ENCODE measurements around the gene GPR141. TPM values are rescaled to one million over a fixed set of nuclear protein-coding genes. Genes with fewer than 3 reads are reported as not detected.

GPR141 gene
- total and polyA plus RNA-seq, 3 experiments from 2014 or later = 1.1 TPM; not detected in 2

GRCh38 chr7:37709631-37710509 is 26.3 kb downstream of the GPR141 start:
- H3K4me3 ChIP-seq (ENCODE audit: low read length) = no peak overlapping the region
- no peaks in the 10 kb centered on the region for H3K27me3 ChIP-seq (ENCODE audit: insufficient read depth, low read length, poor library complexity, severe bottlenecking)
- Mint-ChIP-seq H3K4me1 (no peaks in the 10 kb centered on the region), H3K36me3 (no peaks in the 10 kb centered on the region), H3K4me3 (no peak overlapping the region), H3K27me3 (peaks cover 0 to 14% of the 10 kb centered on the region in 2 donors), H3K9me3 (no peaks in the 10 kb centered on the region), H3K27ac (no peak overlapping the region)
- ChIA-PET POLR2A (no interaction called here), CTCF (no interaction called here)
- H3K9me3 ChIP-seq (ENCODE audit: low read length) = no peaks in the 10 kb centered on the region
- no peak for DNase-seq
- H3K4me1 ChIP-seq (ENCODE audit: insufficient read depth, low read length) = no peaks in the 10 kb centered on the region
- H3K27ac ChIP-seq (ENCODE audit: low read depth, low read length) = no peak overlapping the region
- H3K36me3 ChIP-seq (ENCODE audit: insufficient read depth, low read length) = no peaks in the 10 kb centered on the region

- Histone ChIP-seq H3K27ac (ENCODE audit: low read depth, low read length) (no peak overlapping the region), H3K4me3 (ENCODE audit: low read length) (no peak overlapping the region), H3K27me3 (ENCODE audit: insufficient read depth, low read length, poor library complexity, severe bottlenecking) (no peaks in the 10 kb centered on the region), H3K9me3 (ENCODE audit: low read length) (no peaks in the 10 kb centered on the region), H3K4me1 (ENCODE audit: insufficient read depth, low read length) (no peaks in the 10 kb centered on the region), H3K36me3 (ENCODE audit: insufficient read depth, low read length) (no peaks in the 10 kb centered on the region)
- peaks cover 0 to 8% of the 10 kb centered on the region in 2 donors for H3K27me3 Mint-ChIP-seq
- H3K36me3 Mint-ChIP-seq = no peaks in the 10 kb centered on the region
- no peak overlapping the region for H3K27ac Mint-ChIP-seq
- CTCF ChIA-PET = no interaction called here
- DNase-seq = no peak
- POLR2A ChIA-PET = no interaction called here
- H3K4me1 Mint-ChIP-seq = peaks cover 0 to 1% (median 0%) of the 10 kb centered on the region in 3 donors
- H3K9me3 Mint-ChIP-seq = no peaks in the 10 kb centered on the region
- H3K4me3 Mint-ChIP-seq = no peak overlapping the region
These were observed 30.0 kb downstream of the GPR141 start for GRCh38 chr7:37713613-37714012.

GRCh38 chr7:37714606-37715005 is 31.0 kb downstream of the GPR141 start:
- CTCF ChIA-PET = no interaction called here

GRCh38 chr7:37718585-37718984 is 35.0 kb downstream of the GPR141 start:
- no peaks in the 10 kb centered on the region for H3K9me3 ChIP-seq (ENCODE audit: low read length)
- H3K4me1 Mint-ChIP-seq = peaks cover 0 to 1% (median 0%) of the 10 kb centered on the region in 3 donors
- H3K27ac Mint-ChIP-seq = peak overlapping the region in 2 of 8 donors; percentile 19 to 51
- no peak overlapping the region for H3K4me3 Mint-ChIP-seq
- no peak overlapping the region for H3K4me3 ChIP-seq (ENCODE audit: low read length)
- no peaks in the 10 kb centered on the region for H3K9me3 Mint-ChIP-seq
- ChIA-PET CTCF (no interaction called here), POLR2A (no interaction called here)
- no peaks in the 10 kb centered on the region for H3K36me3 ChIP-seq (ENCODE audit: insufficient read depth, low read length)
- H3K27ac ChIP-seq (ENCODE audit: low read depth, low read length) = no peak overlapping the region
- H3K36me3 Mint-ChIP-seq = no peaks in the 10 kb centered on the region
- no peaks in the 10 kb centered on the region for H3K4me1 ChIP-seq (ENCODE audit: insufficient read depth, low read length)
- DNase-seq = no peak
- H3K27me3 ChIP-seq (ENCODE audit: insufficient read depth, low read length, poor library complexity, severe bottlenecking) = no peaks in the 10 kb centered on the region
- peaks cover 3 to 11% of the 10 kb centered on the region in 2 donors for H3K27me3 Mint-ChIP-seq

More at GRCh38 chr7:37714606-37715005, 31.0 kb downstream of the GPR141 start:
- no peak for DNase-seq
- H3K36me3 Mint-ChIP-seq = no peaks in the 10 kb centered on the region
- Histone ChIP-seq H3K4me3 (ENCODE audit: low read length) (no peak overlapping the region), H3K4me1 (ENCODE audit: insufficient read depth, low read length) (no peaks in the 10 kb centered on the region), H3K36me3 (ENCODE audit: insufficient read depth, low read length) (no peaks in the 10 kb centered on the region), H3K27ac (ENCODE audit: low read depth, low read length) (no peak overlapping the region), H3K9me3 (ENCODE audit: low read length) (no peaks in the 10 kb centered on the region), H3K27me3 (ENCODE audit: insufficient read depth, low read length, poor library complexity, severe bottlenecking) (no peaks in the 10 kb centered on the region)
- peaks cover 0 to 1% (median 0%) of the 10 kb centered on the region in 3 donors for H3K4me1 Mint-ChIP-seq
- no peak overlapping the region for H3K27ac Mint-ChIP-seq
- no peak overlapping the region for H3K4me3 Mint-ChIP-seq
- H3K9me3 Mint-ChIP-seq = no peaks in the 10 kb centered on the region
- POLR2A ChIA-PET = no interaction called here
- peaks cover 3 to 13% of the 10 kb centered on the region in 2 donors for H3K27me3 Mint-ChIP-seq

- H3K36me3 Mint-ChIP-seq = no peaks in the 10 kb centered on the region
- H3K27me3 ChIP-seq (ENCODE audit: insufficient read depth, low read length, poor library complexity, severe bottlenecking) = no peaks in the 10 kb centered on the region
- H3K27ac Mint-ChIP-seq = peak overlapping the region in 1 of 8 donors; percentile 19
- H3K9me3 Mint-ChIP-seq = no peaks in the 10 kb centered on the region
- ChIA-PET POLR2A (no interaction called here), CTCF (no interaction called here)
- no peak overlapping the region for H3K27ac ChIP-seq (ENCODE audit: low read depth, low read length)
- H3K27me3 Mint-ChIP-seq = peaks cover 3 to 6% of the 10 kb centered on the region in 2 donors
- H3K4me3 ChIP-seq (ENCODE audit: low read length) = no peak overlapping the region
- no peak overlapping the region for H3K4me3 Mint-ChIP-seq
- DNase-seq = no peak
- no peaks in the 10 kb centered on the region for H3K9me3 ChIP-seq (ENCODE audit: low read length)
- H3K4me1 ChIP-seq (ENCODE audit: insufficient read depth, low read length) = no peaks in the 10 kb centered on the region
- H3K4me1 Mint-ChIP-seq = peaks cover 0 to 1% (median 0%) of the 10 kb centered on the region in 3 donors
- no peaks in the 10 kb centered on the region for H3K36me3 ChIP-seq (ENCODE audit: insufficient read depth, low read length)
These were observed 35.5 kb downstream of the GPR141 start for GRCh38 chr7:37719077-37719476.

- CTCF ChIA-PET = no interaction called here
- no peaks in the 10 kb centered on the region for H3K4me1 ChIP-seq (ENCODE audit: insufficient read depth, low read length)
- peak overlapping the region in 1 of 8 donors; percentile 15 for H3K27ac Mint-ChIP-seq
- H3K27ac ChIP-seq (ENCODE audit: low read depth, low read length) = no peak overlapping the region
- POLR2A ChIA-PET = no interaction called here
- no peaks in the 10 kb centered on the region for H3K36me3 ChIP-seq (ENCODE audit: insufficient read depth, low read length)
- H3K4me3 ChIP-seq (ENCODE audit: low read length) = no peak overlapping the region
- H3K27me3 ChIP-seq (ENCODE audit: insufficient read depth, low read length, poor library complexity, severe bottlenecking) = no peaks in the 10 kb centered on the region
- H3K36me3 Mint-ChIP-seq = no peaks in the 10 kb centered on the region
- DNase-seq = no peak
- no peak overlapping the region for H3K4me3 Mint-ChIP-seq
- peaks cover 0 to 15% of the 10 kb centered on the region in 2 donors for H3K27me3 Mint-ChIP-seq
- no peaks in the 10 kb centered on the region for H3K9me3 Mint-ChIP-seq
- no peaks in the 10 kb centered on the region for H3K9me3 ChIP-seq (ENCODE audit: low read length)
- peaks cover 0 to 7% (median 0%) of the 10 kb centered on the region in 3 donors for H3K4me1 Mint-ChIP-seq
These were observed 41.2 kb downstream of the GPR141 start for GRCh38 chr7:37724732-37725131.

- no peak for DNase-seq
- no peak overlapping the region for H3K27ac ChIP-seq (ENCODE audit: low read depth, low read length)
- H3K36me3 Mint-ChIP-seq = no peaks in the 10 kb centered on the region
- no peak overlapping the region for H3K4me3 Mint-ChIP-seq
- no peaks in the 10 kb centered on the region for H3K9me3 ChIP-seq (ENCODE audit: low read length)
- H3K36me3 ChIP-seq (ENCODE audit: insufficient read depth, low read length) = no peaks in the 10 kb centered on the region
- no peak overlapping the region for H3K4me3 ChIP-seq (ENCODE audit: low read length)
- peaks cover 0 to 19% of the 10 kb centered on the region in 2 donors for H3K27me3 Mint-ChIP-seq
- H3K9me3 Mint-ChIP-seq = no peaks in the 10 kb centered on the region
- H3K27ac Mint-ChIP-seq = no peak overlapping the region
- peaks cover 0 to 7% (median 0%) of the 10 kb centered on the region in 3 donors for H3K4me1 Mint-ChIP-seq
- ChIA-PET CTCF (no interaction called here), POLR2A (no interaction called here)
- H3K4me1 ChIP-seq (ENCODE audit: insufficient read depth, low read length) = no peaks in the 10 kb centered on the region
- no peaks in the 10 kb centered on the region for H3K27me3 ChIP-seq (ENCODE audit: insufficient read depth, low read length, poor library complexity, severe bottlenecking)
These were observed 42.5 kb downstream of the GPR141 start for GRCh38 chr7:37726016-37726415.

- ChIA-PET POLR2A (no interaction called here), CTCF (no interaction called here)
- Histone ChIP-seq H3K9me3 (ENCODE audit: low read length) (no peaks in the 10 kb centered on the region), H3K27ac (ENCODE audit: low read depth, low read length) (no peak overlapping the region), H3K27me3 (ENCODE audit: insufficient read depth, low read length, poor library complexity, severe bottlenecking) (no peaks in the 10 kb centered on the region), H3K4me1 (ENCODE audit: insufficient read depth, low read length) (no peaks in the 10 kb centered on the region), H3K36me3 (ENCODE audit: insufficient read depth, low read length) (no peaks in the 10 kb centered on the region), H3K4me3 (ENCODE audit: low read length) (no peak overlapping the region)
- no peak overlapping the region for H3K27ac Mint-ChIP-seq
- no peak overlapping the region for H3K4me3 Mint-ChIP-seq
- peaks cover 0 to 2% (median 0%) of the 10 kb centered on the region in 5 donors for H3K9me3 Mint-ChIP-seq
- H3K27me3 Mint-ChIP-seq = peaks cover 0 to 31% of the 10 kb centered on the region in 2 donors
- no peaks in the 10 kb centered on the region for H3K36me3 Mint-ChIP-seq
- DNase-seq = no peak
- peaks cover 0 to 7% (median 0%) of the 10 kb centered on the region in 3 donors for H3K4me1 Mint-ChIP-seq
These were observed 45.2 kb downstream of the GPR141 start for GRCh38 chr7:37728747-37729146.

Data from CD8-positive, alpha-beta memory T cell (primary cell).